GM10266 (cell line): ENCODE data around the gene SDK2.
"Not testable (repeated sequence)": the region's sequence is repeated elsewhere in the genome, so short reads cannot be mapped to it uniquely, and the experiment has no call there.

Experiments used
- DNase-seq: peaks from one replicate; pipeline ENCODE4 v3.0.0; 2012; ENCODE audit errors: extremely low spot score
- CTCF ChIP-seq: IDR thresholded peaks from 2 replicates; pipeline ENCODE4 v1.5.1; 2012; ENCODE audit warnings: mild to moderate bottlenecking, low read depth; ENCODE audit not compliant: control insufficient read depth, insufficient read depth; ENCODE audit errors: missing control alignments

The SDK2 gene

GRCh38 chr17:73482251-73482716 is 162.0 kb downstream of the SDK2 start:
- no peak for TF ChIP-seq CTCF
- no peak for DNase-seq

- TF ChIP-seq CTCF = no peak
- no peak for DNase-seq
Observed at GRCh38 chr17:73481676-73482075, 162.6 kb downstream of the SDK2 start.

- no peak for TF ChIP-seq CTCF
- peak; percentile 28 for DNase-seq
Observed at GRCh38 chr17:73480740-73481139, 163.5 kb downstream of the SDK2 start.

GRCh38 chr17:73478768-73479424 is 165.3 kb downstream of the SDK2 start:
- DNase-seq = no peak
- TF ChIP-seq CTCF = no peak

GRCh38 chr17:73478334-73478733 is 165.9 kb downstream of the SDK2 start:
- no peak for TF ChIP-seq CTCF

GRCh38 chr17:73476890-73477350 is 167.3 kb downstream of the SDK2 start:
- TF ChIP-seq CTCF = no peak
- no peak for DNase-seq

More at GRCh38 chr17:73478334-73478733, 165.9 kb downstream of the SDK2 start:
- no peak for DNase-seq

GRCh38 chr17:73474370-73474988 is 169.8 kb downstream of the SDK2 start:
- DNase-seq = no peak
- no peak for TF ChIP-seq CTCF

- DNase-seq = not testable (repeated sequence)
Observed at GRCh38 chr17:73472715-73473114, 171.5 kb downstream of the SDK2 start.
